H1 (cell line): ENCODE results near the gene TXNIP. TPM values are rescaled to one million over a fixed set of nuclear protein-coding genes. Genes with fewer than 3 reads are reported as not detected.

ENCODE experiments used
- CHD7 ChIP-seq: fragments of 300-600 bp; sonication (generic); IDR thresholded peaks from 2 replicates; pipeline ENCODE4 v1.7.1; 2012; ENCODE audit warnings: low read length, moderate library complexity, mild to moderate bottlenecking, inconsistent platforms; ENCODE audit not compliant: insufficient replicate concordance
- polyA plus RNA-seq, 7 experiments: library from polyadenylated mRNA; depleted of rRNA in 3 of 7; stranded (reverse) in 5 of 7; unstranded in 2 of 7; fragments of >200 nt in 5 of 7; fragments of 200-250 nt in 2 of 7; gene quantifications; 1 replicate in 5 of 7; 2 replicates in 1 of 7; 4 replicates in 1 of 7; pipeline versions ENCODE4 v1.2.1 to v1.2.3, GENCODE V29; 2011 to 2013; ENCODE audit warnings: missing spikeins in 2 of 7, mixed read lengths in 2 of 7
- total RNA-seq: library from RNA; stranded (reverse); fragmentation: NEBNext Ultra II Directional; extraction: Animal tissue kit (Norgen Biotek cat#: 25700); gene quantifications from 2 replicates; pipeline ENCODE4 v1.2.1, GENCODE V29; 2021

The TXNIP gene
- total and polyA plus RNA-seq, 2 of the 8 experiments (the other 6 are each of a cell fraction or from before 2014, with no cell fraction given), result 12.3 to 56.8 TPM

- TF ChIP-seq CHD7, result no peak
Observed at GRCh38 chr1:145951526-145951925, 44.9 kb downstream of the TXNIP start (continued).
